Heart left ventricle (tissue), 13 donors: Measurements from ENCODE around the gene EIF5A2.

Experiments used
- POLR2A ChIP-seq, 2 donors: fragments of 450-650 bp; IDR thresholded peaks; one replicate each; pipeline ENCODE4 v1.6.1; 2017; ENCODE audit warnings: antibody characterized with exemption in 2 of 2, mild to moderate bottlenecking in 2 of 2, moderate library complexity in 2 of 2
- TF ChIP-seq, protein P1 (sequence below), 12 donors: fragments of 200-600 bp; sonication (generic) in 4 of 12; IDR thresholded peaks; one replicate each; pipeline versions ENCODE4 v1.5.0 to v1.8.0; 2018 to 2022; ENCODE audit warnings: antibody characterized with exemption in 12 of 12, mild to moderate bottlenecking in 5 of 12
- donor health status: ischemic (EF 13 %, LVEDD 7.1; RV severe dilation, severe dysfunction).
- donor health status: DM: no; HTN: yes; CAD: no.
- donor health status: DM: no; HTN: no; CAD: no.
- donor health status: ischemic (EF 25% LVEDD 6.9; RV normal size, moderate dysfunction).
- donor health status: ischemic (EF 25% LVEDD 5.7; RV mildly dilated, moderate dysfunction).
- donor health status: ischemic (EF 35%, LVEDD 5.7; RV mildly dilated, moderate dysfunction).
- donor health status: nonischemic (EF 11% LVEDD 7.7; RV severe dilation, severe dysfunction).
- donor health status: DM: yes; HTN: yes; CAD: no.
- donor health status: PGD.
- donor health status: ischemic (EF 29% LVEDD 5.4; RV normal size, mild dysfunction).
- donor health status: nonischemic (EF 23%, LVEDD 6.1; RV moderate dilation, normal function).

DNA sequence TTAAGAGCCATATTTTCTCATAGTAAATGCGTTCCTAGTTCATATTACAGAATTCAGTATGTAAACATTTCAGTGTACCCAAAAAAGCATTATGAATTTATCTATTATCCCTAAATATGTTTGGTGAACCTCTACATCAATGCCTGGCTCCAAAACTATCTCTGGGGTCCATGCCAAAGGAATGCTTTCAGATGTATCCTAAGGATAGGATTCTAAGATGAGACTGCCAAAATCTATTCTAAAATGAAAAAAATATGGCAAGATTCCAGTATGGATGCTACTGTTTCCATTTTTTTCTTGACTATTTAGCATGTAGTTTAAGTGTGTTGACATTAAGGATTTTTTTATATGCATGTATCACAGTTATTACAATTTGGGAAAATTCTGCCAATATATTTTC, 18.8 kb downstream of the EIF5A2 start:
- TF ChIP-seq, protein P1, sequence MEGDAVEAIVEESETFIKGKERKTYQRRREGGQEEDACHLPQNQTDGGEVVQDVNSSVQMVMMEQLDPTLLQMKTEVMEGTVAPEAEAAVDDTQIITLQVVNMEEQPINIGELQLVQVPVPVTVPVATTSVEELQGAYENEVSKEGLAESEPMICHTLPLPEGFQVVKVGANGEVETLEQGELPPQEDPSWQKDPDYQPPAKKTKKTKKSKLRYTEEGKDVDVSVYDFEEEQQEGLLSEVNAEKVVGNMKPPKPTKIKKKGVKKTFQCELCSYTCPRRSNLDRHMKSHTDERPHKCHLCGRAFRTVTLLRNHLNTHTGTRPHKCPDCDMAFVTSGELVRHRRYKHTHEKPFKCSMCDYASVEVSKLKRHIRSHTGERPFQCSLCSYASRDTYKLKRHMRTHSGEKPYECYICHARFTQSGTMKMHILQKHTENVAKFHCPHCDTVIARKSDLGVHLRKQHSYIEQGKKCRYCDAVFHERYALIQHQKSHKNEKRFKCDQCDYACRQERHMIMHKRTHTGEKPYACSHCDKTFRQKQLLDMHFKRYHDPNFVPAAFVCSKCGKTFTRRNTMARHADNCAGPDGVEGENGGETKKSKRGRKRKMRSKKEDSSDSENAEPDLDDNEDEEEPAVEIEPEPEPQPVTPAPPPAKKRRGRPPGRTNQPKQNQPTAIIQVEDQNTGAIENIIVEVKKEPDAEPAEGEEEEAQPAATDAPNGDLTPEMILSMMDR (IDR thresholded peaks at IDR 0.05): no peak
- TF ChIP-seq POLR2A (IDR thresholded peaks at IDR 0.05): no peak
